ENCODE results near the gene GBP6.
"Not testable (repeated sequence)": the region's sequence is repeated elsewhere in the genome, so short reads cannot be mapped to it uniquely, and the experiment has no call there.

DNA sequence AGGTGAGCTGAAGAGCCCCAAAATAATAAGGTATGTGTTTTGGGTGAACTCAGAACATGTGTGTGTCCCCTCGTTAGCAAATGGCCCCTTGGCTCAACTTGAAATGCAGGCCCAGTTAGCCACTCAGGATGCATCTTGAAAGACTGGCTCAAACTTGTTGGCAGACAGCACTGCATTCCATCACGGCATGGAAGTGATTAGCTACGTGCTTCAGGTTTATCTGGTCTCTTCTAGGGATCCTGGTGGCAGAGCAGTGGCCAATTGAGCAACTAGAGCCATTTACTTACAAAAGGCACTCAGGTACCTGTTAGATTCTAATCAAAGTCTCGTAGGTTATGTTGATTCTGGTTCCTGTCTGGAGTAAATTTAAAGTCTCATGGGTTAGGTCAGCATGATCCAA is 65.8 kb downstream of the GBP6 start:
- TF ChIP-seq, protein P1, sequence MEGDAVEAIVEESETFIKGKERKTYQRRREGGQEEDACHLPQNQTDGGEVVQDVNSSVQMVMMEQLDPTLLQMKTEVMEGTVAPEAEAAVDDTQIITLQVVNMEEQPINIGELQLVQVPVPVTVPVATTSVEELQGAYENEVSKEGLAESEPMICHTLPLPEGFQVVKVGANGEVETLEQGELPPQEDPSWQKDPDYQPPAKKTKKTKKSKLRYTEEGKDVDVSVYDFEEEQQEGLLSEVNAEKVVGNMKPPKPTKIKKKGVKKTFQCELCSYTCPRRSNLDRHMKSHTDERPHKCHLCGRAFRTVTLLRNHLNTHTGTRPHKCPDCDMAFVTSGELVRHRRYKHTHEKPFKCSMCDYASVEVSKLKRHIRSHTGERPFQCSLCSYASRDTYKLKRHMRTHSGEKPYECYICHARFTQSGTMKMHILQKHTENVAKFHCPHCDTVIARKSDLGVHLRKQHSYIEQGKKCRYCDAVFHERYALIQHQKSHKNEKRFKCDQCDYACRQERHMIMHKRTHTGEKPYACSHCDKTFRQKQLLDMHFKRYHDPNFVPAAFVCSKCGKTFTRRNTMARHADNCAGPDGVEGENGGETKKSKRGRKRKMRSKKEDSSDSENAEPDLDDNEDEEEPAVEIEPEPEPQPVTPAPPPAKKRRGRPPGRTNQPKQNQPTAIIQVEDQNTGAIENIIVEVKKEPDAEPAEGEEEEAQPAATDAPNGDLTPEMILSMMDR (IDR thresholded peaks at IDR 0.05; ENCODE audit: insufficient read depth, low read depth, low read length) = not testable (repeated sequence)
- TF ChIP-seq EZH2 (IDR thresholded peaks at IDR 0.05; ENCODE audit: insufficient read depth, low read length) = not testable (repeated sequence)
